Measurements from ENCODE around the gene TMEM170A.
A peak's percentile ranks its signal among the peaks of the same experiment; 100 is the strongest.

The TMEM170A gene

DNA sequence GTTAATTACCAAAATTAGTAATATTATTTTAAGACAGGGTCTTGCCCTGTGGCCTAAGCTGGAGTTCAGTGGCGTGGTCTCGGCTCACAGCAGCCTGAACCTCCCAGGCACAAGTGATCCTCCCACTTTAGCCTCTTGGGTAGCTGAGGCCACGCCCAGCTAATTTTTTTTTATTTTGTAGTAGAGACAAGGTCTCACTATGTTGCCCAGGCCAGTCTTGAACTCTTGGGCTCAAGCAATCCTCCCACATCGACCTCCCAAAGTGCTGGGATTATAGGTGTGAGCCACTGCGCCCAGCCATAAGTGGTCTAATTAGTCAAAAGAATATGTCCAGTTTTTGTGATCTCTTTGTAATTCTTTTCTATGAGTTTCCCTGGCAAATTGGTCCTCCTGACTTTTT is 19.2 kb downstream of the TMEM170A start:
- TF ChIP-seq FOXM1 (IDR thresholded peaks at IDR 0.05; ENCODE audit: borderline replicate concordance, low read depth) = no peak
- no peak for TF ChIP-seq CEBPB (IDR thresholded peaks at IDR 0.05)

DNA sequence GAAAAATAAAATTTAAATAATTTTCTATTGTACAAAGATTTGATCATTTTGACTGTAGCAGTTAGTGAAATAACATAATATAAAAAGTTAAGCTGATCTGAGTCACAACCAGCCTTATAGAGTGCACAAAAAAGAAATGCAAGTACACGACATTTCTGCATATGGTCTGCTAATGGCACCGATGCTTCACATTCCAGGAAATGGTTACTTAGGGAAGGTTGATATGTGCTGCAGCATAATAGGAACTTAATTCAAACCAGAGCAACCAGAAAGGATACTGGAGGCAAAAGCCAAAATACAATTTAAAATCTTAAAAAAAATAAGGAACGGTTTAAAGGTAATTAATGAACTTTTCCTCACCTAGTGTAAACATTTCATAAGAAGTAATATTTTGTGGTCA is 21.2 kb downstream of the TMEM170A start:
- TF ChIP-seq RAD21 (IDR thresholded peaks at IDR 0.05; ENCODE audit: low read depth) = no peak
- no peak for TF ChIP-seq CEBPB (IDR thresholded peaks at IDR 0.05)
- no peak for TF ChIP-seq ZBTB7A (IDR thresholded peaks at IDR 0.05; ENCODE audit: low read depth)
- TF ChIP-seq FOXM1 (IDR thresholded peaks at IDR 0.05; ENCODE audit: borderline replicate concordance, low read depth) = no peak
- TF ChIP-seq TCF12 (IDR thresholded peaks at IDR 0.05; ENCODE audit: low read depth) = no peak
- no peak for TF ChIP-seq TEAD4 (IDR thresholded peaks at IDR 0.05)
- TF ChIP-seq EP300 (IDR thresholded peaks at IDR 0.05; ENCODE audit: borderline replicate concordance) = no peak
- no peak for TF ChIP-seq TAF1 (IDR thresholded peaks at IDR 0.05; ENCODE audit: low read depth)
- TF ChIP-seq, protein P1, sequence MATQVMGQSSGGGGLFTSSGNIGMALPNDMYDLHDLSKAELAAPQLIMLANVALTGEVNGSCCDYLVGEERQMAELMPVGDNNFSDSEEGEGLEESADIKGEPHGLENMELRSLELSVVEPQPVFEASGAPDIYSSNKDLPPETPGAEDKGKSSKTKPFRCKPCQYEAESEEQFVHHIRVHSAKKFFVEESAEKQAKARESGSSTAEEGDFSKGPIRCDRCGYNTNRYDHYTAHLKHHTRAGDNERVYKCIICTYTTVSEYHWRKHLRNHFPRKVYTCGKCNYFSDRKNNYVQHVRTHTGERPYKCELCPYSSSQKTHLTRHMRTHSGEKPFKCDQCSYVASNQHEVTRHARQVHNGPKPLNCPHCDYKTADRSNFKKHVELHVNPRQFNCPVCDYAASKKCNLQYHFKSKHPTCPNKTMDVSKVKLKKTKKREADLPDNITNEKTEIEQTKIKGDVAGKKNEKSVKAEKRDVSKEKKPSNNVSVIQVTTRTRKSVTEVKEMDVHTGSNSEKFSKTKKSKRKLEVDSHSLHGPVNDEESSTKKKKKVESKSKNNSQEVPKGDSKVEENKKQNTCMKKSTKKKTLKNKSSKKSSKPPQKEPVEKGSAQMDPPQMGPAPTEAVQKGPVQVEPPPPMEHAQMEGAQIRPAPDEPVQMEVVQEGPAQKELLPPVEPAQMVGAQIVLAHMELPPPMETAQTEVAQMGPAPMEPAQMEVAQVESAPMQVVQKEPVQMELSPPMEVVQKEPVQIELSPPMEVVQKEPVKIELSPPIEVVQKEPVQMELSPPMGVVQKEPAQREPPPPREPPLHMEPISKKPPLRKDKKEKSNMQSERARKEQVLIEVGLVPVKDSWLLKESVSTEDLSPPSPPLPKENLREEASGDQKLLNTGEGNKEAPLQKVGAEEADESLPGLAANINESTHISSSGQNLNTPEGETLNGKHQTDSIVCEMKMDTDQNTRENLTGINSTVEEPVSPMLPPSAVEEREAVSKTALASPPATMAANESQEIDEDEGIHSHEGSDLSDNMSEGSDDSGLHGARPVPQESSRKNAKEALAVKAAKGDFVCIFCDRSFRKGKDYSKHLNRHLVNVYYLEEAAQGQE (IDR thresholded peaks at IDR 0.05; ENCODE audit: low read depth) = no peak
- no peak for TF ChIP-seq YY1 (IDR thresholded peaks at IDR 0.05; ENCODE audit: low read depth)
- TF ChIP-seq, protein P2, sequence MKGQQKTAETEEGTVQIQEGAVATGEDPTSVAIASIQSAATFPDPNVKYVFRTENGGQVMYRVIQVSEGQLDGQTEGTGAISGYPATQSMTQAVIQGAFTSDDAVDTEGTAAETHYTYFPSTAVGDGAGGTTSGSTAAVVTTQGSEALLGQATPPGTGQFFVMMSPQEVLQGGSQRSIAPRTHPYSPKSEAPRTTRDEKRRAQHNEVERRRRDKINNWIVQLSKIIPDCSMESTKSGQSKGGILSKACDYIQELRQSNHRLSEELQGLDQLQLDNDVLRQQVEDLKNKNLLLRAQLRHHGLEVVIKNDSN (IDR thresholded peaks at IDR 0.05) = no peak
- TF ChIP-seq NFIC (IDR thresholded peaks at IDR 0.05) = no peak
- TF ChIP-seq, protein P3, sequence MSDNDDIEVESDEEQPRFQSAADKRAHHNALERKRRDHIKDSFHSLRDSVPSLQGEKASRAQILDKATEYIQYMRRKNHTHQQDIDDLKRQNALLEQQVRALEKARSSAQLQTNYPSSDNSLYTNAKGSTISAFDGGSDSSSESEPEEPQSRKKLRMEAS (IDR thresholded peaks at IDR 0.05) = no peak
- no peak for TF ChIP-seq CREB1 (IDR thresholded peaks at IDR 0.05; ENCODE audit: low read depth)
- TF ChIP-seq EGR1 (IDR thresholded peaks at IDR 0.05) = no peak

DNA sequence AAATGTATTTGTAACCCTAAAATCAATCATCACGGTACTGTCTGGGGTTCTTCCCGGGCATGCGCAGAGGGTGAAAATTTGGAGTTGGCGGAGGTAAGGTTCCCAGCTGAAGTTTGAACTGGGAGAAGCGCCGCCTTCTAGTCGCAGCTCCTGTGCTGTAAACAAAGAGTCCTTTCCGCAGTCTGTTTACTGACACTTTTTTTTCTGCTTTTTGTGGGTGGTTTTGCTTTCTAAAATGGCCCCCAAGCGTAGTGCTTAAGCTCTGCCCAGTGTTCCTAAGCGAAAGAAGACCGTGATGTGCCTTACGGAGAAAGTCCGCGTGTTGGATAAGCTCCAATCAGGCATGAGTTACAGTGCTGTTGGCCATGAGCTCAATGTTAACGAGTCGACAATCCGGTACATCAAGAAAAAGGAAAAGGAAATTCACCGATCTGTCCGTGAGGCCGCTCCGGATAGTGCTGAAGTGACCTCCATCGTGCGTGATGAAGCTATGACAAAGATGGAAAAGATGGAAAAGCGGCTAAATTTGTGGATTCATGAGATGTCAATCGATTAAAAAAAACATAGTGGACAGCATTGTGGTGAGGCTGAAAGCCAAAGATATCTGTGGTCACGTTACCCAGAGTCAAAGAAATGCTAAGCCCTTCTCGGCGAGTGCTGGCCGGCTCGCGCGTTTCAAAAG is 30.6 kb downstream of the TMEM170A start:
- TF ChIP-seq NFIC (IDR thresholded peaks at IDR 0.05) (no peak), TAF1 (IDR thresholded peaks at IDR 0.05; ENCODE audit: low read depth) (peak; percentile 23; the same call in 1 of the 2 replicates), YY1 (IDR thresholded peaks at IDR 0.05; ENCODE audit: low read depth) (peak; percentile 81; the same call in 1 of the 2 replicates)
- TF ChIP-seq, protein P1 (IDR thresholded peaks at IDR 0.05; ENCODE audit: low read depth) = no peak
- TF ChIP-seq, protein P3 (IDR thresholded peaks at IDR 0.05) = peak; percentile 96
- TF ChIP-seq, protein P2 (IDR thresholded peaks at IDR 0.05) = peak; percentile 38; the same call in 1 of the 2 replicates

DNA sequence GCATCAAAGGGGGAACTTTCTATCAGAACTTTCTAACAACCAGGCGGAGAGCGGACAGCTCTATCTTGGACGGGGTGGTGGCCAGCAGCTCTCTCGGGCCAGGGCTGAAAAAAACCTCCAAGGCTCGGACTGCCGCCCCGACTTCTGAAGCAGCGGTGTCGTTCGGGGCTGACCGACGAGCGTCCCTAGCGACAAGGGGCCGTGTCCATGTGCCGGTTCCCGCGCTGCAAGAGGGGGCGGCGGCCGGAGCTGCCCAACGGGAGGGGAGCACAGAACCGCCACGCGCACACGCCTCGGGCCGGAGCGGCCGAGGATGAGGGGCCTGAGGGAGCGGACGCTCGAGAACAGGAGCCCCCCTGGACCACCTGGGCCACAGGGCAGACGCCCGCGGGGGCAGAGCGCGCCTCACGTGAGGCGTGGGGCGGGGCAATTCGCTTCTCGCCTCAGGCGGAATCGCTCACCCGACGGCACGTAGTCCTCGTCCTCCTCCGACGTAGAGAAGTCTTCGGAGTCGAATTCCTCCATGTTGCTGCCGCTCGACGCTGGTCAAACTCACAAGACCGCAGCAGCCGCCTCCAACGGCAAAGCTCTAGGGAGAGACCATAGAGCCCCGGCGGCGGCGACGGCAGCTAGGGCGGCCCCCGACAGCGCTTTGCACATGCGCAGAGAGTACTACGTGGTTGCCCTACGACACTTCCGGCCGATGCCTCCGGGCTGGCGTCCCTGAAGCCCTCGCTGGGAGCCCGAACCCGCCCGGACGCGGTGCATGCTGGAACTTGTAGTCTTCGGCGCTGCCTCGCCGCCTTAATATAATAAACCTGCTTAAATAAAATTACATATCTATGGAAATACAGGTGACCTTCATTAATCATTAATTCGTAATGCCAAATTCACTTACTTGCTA is 31.4 kb downstream of the TMEM170A start, which contains the start of gene CFDP1:
Gene CFDP1 (minus strand): TSS at position 676 of the 904 bp plus-strand sequence. CDS start 151 bp downstream, at position 525.
- TF ChIP-seq NFIC (IDR thresholded peaks at IDR 0.05) = peak; percentile 12; the same call in 1 of the 2 replicates
- TF ChIP-seq, protein P3 (IDR thresholded peaks at IDR 0.05) = peak; percentile 99
- TF ChIP-seq, protein P2 (IDR thresholded peaks at IDR 0.05) = peak; percentile 91
- no peak for TF ChIP-seq CEBPB (IDR thresholded peaks at IDR 0.05)
- TF ChIP-seq TEAD4 (IDR thresholded peaks at IDR 0.05) = peak; percentile 28
- TF ChIP-seq TCF12 (IDR thresholded peaks at IDR 0.05; ENCODE audit: low read depth) = no peak
- TF ChIP-seq ZBTB7A (IDR thresholded peaks at IDR 0.05; ENCODE audit: low read depth) = peak; percentile 58
- TF ChIP-seq RAD21 (IDR thresholded peaks at IDR 0.05; ENCODE audit: low read depth) = no peak
- TF ChIP-seq YY1 (IDR thresholded peaks at IDR 0.05; ENCODE audit: low read depth) = peak; percentile 47; the same call in 1 of the 2 replicates
- TF ChIP-seq CREB1 (IDR thresholded peaks at IDR 0.05; ENCODE audit: low read depth) = peak; percentile 82
- TF ChIP-seq EGR1 (IDR thresholded peaks at IDR 0.05) = no peak; the same call in 1 of the 2 replicates
- TF ChIP-seq, protein P1 (IDR thresholded peaks at IDR 0.05; ENCODE audit: low read depth) = no peak
- 0 out of 2 replicates have a peak, but pooled peaks have one; percentile 41 for TF ChIP-seq EP300 (IDR thresholded peaks at IDR 0.05; ENCODE audit: borderline replicate concordance)
